Measurements from ENCODE around the gene PNLIPRP1. TPM values are rescaled to one million over a fixed set of nuclear protein-coding genes. Genes with fewer than 3 reads are reported as not detected.

Gene PNLIPRP1
- polyA plus RNA-seq, 1 donor (not counting 4 experiments of a cell fraction or from before 2014, with no cell fraction given) = not detected

GRCh38 chr10:116607336-116607735 is 16.6 kb downstream of the PNLIPRP1 start:
- Histone ChIP-seq H3K4me1 (ENCODE audit: control insufficient read depth, extremely low read depth, insufficient read depth, low read length) (no peaks in the 10 kb centered on the region), H3K27ac (ENCODE audit: control insufficient read depth, insufficient read depth, low read length) (no peak overlapping the region), H3K27me3 (ENCODE audit: control insufficient read depth, extremely low read depth, insufficient read depth, low read length) (peaks cover 6% of the 10 kb centered on the region), H4K20me1 (ENCODE audit: control insufficient read depth, extremely low read depth, insufficient read depth, low read length) (no peaks in the 10 kb centered on the region), H3K9ac (ENCODE audit: control insufficient read depth, extremely low read depth, insufficient read depth, low read length) (no peak overlapping the region), H3K9me3 (ENCODE audit: control insufficient read depth, low read depth, low read length) (no peaks in the 10 kb centered on the region), H3K4me2 (ENCODE audit: control insufficient read depth, extremely low read depth, insufficient read depth, low read depth, low read length) (no peak overlapping the region), H3K4me3 (ENCODE audit: control insufficient read depth in 2 of 3, extremely low read depth in 1 of 3, insufficient read depth in 2 of 3, low read depth in 1 of 3, low read length in 3 of 3) (no peak overlapping the region), H3K79me2 (ENCODE audit: control insufficient read depth, insufficient read depth, low read length) (no peaks in the 10 kb centered on the region), H2AFZ (ENCODE audit: control insufficient read depth, low read length) (no peak overlapping the region), H3K36me3 (ENCODE audit: control insufficient read depth in 2 of 2, extremely low read depth in 1 of 2, insufficient read depth in 2 of 2, low read length in 2 of 2) (no peaks in the 10 kb centered on the region), H3K9me1 (ENCODE audit: control insufficient read depth, extremely low read depth, insufficient read depth, low read length) (no peaks in the 10 kb centered on the region)
- no peak for FAIRE-seq
- DNase-seq (ENCODE audit: low read depth, low spot score) = no peak
- TF ChIP-seq CTCF (optimal IDR thresholded peaks at IDR 0.05 in 1 of 3, IDR thresholded peaks at IDR 0.05 in 1 of 3, conservative IDR thresholded peaks at IDR 0.05 in 1 of 3; ENCODE audit: extremely low read depth in 1 of 3, insufficient read depth in 2 of 3, low read length in 3 of 3) (no peak), EZH2 (IDR thresholded peaks at IDR 0.05; ENCODE audit: low read length) (no peak)
- dilution Hi-C loops (cut with MboI; ENCODE audit: extremely low pct_ligation_motif_present, low sequenced_read_pairs) = no loop called here

- Histone ChIP-seq H3K9me3 (ENCODE audit: control insufficient read depth, low read depth, low read length) (no peaks in the 10 kb centered on the region), H3K9me1 (ENCODE audit: control insufficient read depth, extremely low read depth, insufficient read depth, low read length) (no peaks in the 10 kb centered on the region), H3K27me3 (ENCODE audit: control insufficient read depth, extremely low read depth, insufficient read depth, low read length) (peaks cover 6% of the 10 kb centered on the region), H4K20me1 (ENCODE audit: control insufficient read depth, extremely low read depth, insufficient read depth, low read length) (no peaks in the 10 kb centered on the region), H2AFZ (ENCODE audit: control insufficient read depth, low read length) (no peak overlapping the region), H3K4me3 (ENCODE audit: control insufficient read depth in 2 of 3, extremely low read depth in 1 of 3, insufficient read depth in 2 of 3, low read depth in 1 of 3, low read length in 3 of 3) (no peak overlapping the region), H3K4me2 (ENCODE audit: control insufficient read depth, extremely low read depth, insufficient read depth, low read depth, low read length) (no peak overlapping the region), H3K27ac (ENCODE audit: control insufficient read depth, insufficient read depth, low read length) (no peak overlapping the region), H3K36me3 (ENCODE audit: control insufficient read depth in 2 of 2, extremely low read depth in 1 of 2, insufficient read depth in 2 of 2, low read length in 2 of 2) (no peaks in the 10 kb centered on the region), H3K4me1 (ENCODE audit: control insufficient read depth, extremely low read depth, insufficient read depth, low read length) (no peaks in the 10 kb centered on the region), H3K79me2 (ENCODE audit: control insufficient read depth, insufficient read depth, low read length) (no peaks in the 10 kb centered on the region), H3K9ac (ENCODE audit: control insufficient read depth, extremely low read depth, insufficient read depth, low read length) (no peak overlapping the region)
- no peak for FAIRE-seq
- no peak for DNase-seq (ENCODE audit: low read depth, low spot score)
- dilution Hi-C loops (cut with MboI; ENCODE audit: extremely low pct_ligation_motif_present, low sequenced_read_pairs) = no loop called here
- peak; percentile 40 for TF ChIP-seq EZH2 (IDR thresholded peaks at IDR 0.05; ENCODE audit: low read length)
- no peak for TF ChIP-seq CTCF (optimal IDR thresholded peaks at IDR 0.05 in 1 of 3, IDR thresholded peaks at IDR 0.05 in 1 of 3, conservative IDR thresholded peaks at IDR 0.05 in 1 of 3; ENCODE audit: extremely low read depth in 1 of 3, insufficient read depth in 2 of 3, low read length in 3 of 3)
Measured at GRCh38 chr10:116608686-116609594, 18.2 kb downstream of the PNLIPRP1 start.

Measured in keratinocyte (primary cell).